KBM-7 (cell line): ENCODE results near the gene CASKIN2.

ENCODE experiments used
- DNase-seq: peaks from one replicate; pipeline ENCODE4 v3.0.0-alpha.2; 2015
- in situ Hi-C: fragments of 300-500 bp; cut with MboI; formaldehyde crosslinking; loops from 2 replicates; pipeline ENCODE4 v1.14.3; 2020; ENCODE audit warnings: low sequenced_read_pairs, low pct_unique_long_range_greater_than_20kb, mixed read lengths

CASKIN2 gene

GRCh38 chr17:75515496-75516254 lies at the start of gene CASKIN2:
TSS of gene CASKIN2 (minus strand) at chr17:75515537. CDS start at chr17:75513804, 1,733 bp downstream.
- peak; percentile 87 for DNase-seq
- in situ Hi-C loops = no loop called here

- DNase-seq = no peak
- in situ Hi-C loops = no loop called here
Observed at GRCh38 chr17:75565066-75565465, 49.7 kb upstream of the CASKIN2 start.

GRCh38 chr17:75564195-75564594 lies 48.9 kb upstream of the CASKIN2 start:
- in situ Hi-C loops = no loop called here
- no peak for DNase-seq

- in situ Hi-C loops = no loop called here
- no peak for DNase-seq
Observed at GRCh38 chr17:75563063-75563758, 47.9 kb upstream of the CASKIN2 start.

GRCh38 chr17:75561927-75562603 lies 46.7 kb upstream of the CASKIN2 start:
- in situ Hi-C loops = no loop called here
- DNase-seq = no peak

- no peak for DNase-seq
- in situ Hi-C loops = no loop called here
Observed at GRCh38 chr17:75559958-75560533, 44.7 kb upstream of the CASKIN2 start.

- no peak for DNase-seq
- in situ Hi-C loops = no loop called here
Observed at GRCh38 chr17:75558666-75559530, 43.6 kb upstream of the CASKIN2 start.

- DNase-seq = no peak
- in situ Hi-C loops = no loop called here
Observed at GRCh38 chr17:75557852-75558665, 42.7 kb upstream of the CASKIN2 start.

- in situ Hi-C loops = no loop called here
Observed at GRCh38 chr17:75557075-75557851, 41.9 kb upstream of the CASKIN2 start.

GRCh38 chr17:75555679-75556153 lies 40.4 kb upstream of the CASKIN2 start:
- no peak for DNase-seq
- in situ Hi-C loops = no loop called here

More at GRCh38 chr17:75557075-75557851, 41.9 kb upstream of the CASKIN2 start:
- DNase-seq = no peak

GRCh38 chr17:75553295-75554110 lies 38.2 kb upstream of the CASKIN2 start:
- DNase-seq = peak; percentile 53
- in situ Hi-C loops = no loop called here

- DNase-seq = no peak
- in situ Hi-C loops = no loop called here
Observed at GRCh38 chr17:75552425-75553294, 37.3 kb upstream of the CASKIN2 start.

- in situ Hi-C loops = no loop called here
- no peak for DNase-seq
Observed at GRCh38 chr17:75551266-75551665, 35.9 kb upstream of the CASKIN2 start.

- in situ Hi-C loops = no loop called here
- DNase-seq = no peak
Observed at GRCh38 chr17:75550139-75550465, 34.8 kb upstream of the CASKIN2 start.

GRCh38 chr17:75549246-75550138 lies 34.2 kb upstream of the CASKIN2 start:
- DNase-seq = no peak
- in situ Hi-C loops = no loop called here
